ENCODE data around the gene MRPS5.

Gene MRPS5

GRCh38 chr2:95061601-95062183, 59.9 kb downstream of the MRPS5 start:
- TF ChIP-seq POLR2AphosphoS5 (IDR thresholded peaks at IDR 0.05; ENCODE audit: low read depth) (no peak), CTCF (IDR thresholded peaks at IDR 0.05; ENCODE audit: insufficient read depth, low read length) (no peak), SPI1 (IDR thresholded peaks at IDR 0.05; ENCODE audit: borderline replicate concordance, low read depth) (no peak), GABPA (IDR thresholded peaks at IDR 0.05; ENCODE audit: low read depth) (no peak), REST (IDR thresholded peaks at IDR 0.05; ENCODE audit: insufficient replicate concordance, low read depth) (no peak)
- no peak overlapping the region for H3K27ac ChIP-seq (replicated peaks)
- H3K4me3 ChIP-seq (replicated peaks; ENCODE audit: insufficient read depth, low read length), result no peak overlapping the region
- no peaks in the 10 kb centered on the region for H3K27me3 ChIP-seq (ENCODE audit: insufficient read depth, poor library complexity, severe bottlenecking)
- no peak for DNase-seq (ENCODE audit: low read depth in 1 of 2, low spot score in 1 of 2)

GRCh38 chr2:95061119-95061512, 60.5 kb downstream of the MRPS5 start:
- TF ChIP-seq GABPA (IDR thresholded peaks at IDR 0.05; ENCODE audit: low read depth) (no peak), REST (IDR thresholded peaks at IDR 0.05; ENCODE audit: insufficient replicate concordance, low read depth) (no peak), POLR2AphosphoS5 (IDR thresholded peaks at IDR 0.05; ENCODE audit: low read depth) (no peak), CTCF (IDR thresholded peaks at IDR 0.05; ENCODE audit: insufficient read depth, low read length) (no peak), SPI1 (IDR thresholded peaks at IDR 0.05; ENCODE audit: borderline replicate concordance, low read depth) (no peak)
- no peak overlapping the region for H3K27ac ChIP-seq (replicated peaks)
- H3K27me3 ChIP-seq (ENCODE audit: insufficient read depth, poor library complexity, severe bottlenecking), result no peaks in the 10 kb centered on the region
- H3K4me3 ChIP-seq (replicated peaks; ENCODE audit: insufficient read depth, low read length), result no peak overlapping the region
- no peak for DNase-seq (ENCODE audit: low read depth in 1 of 2, low spot score in 1 of 2)

- no peaks in the 10 kb centered on the region for H3K27me3 ChIP-seq (ENCODE audit: insufficient read depth, poor library complexity, severe bottlenecking)
Measured at GRCh38 chr2:95060446-95061118, 61.0 kb downstream of the MRPS5 start.

More at GRCh38 chr2:95060446-95061118, 61.0 kb downstream of the MRPS5 start:
- Histone ChIP-seq H3K27ac (replicated peaks) (no peak overlapping the region), H3K4me3 (replicated peaks; ENCODE audit: insufficient read depth, low read length) (no peak overlapping the region)
- no peak for DNase-seq (ENCODE audit: low read depth in 1 of 2, low spot score in 1 of 2)
- no peak for TF ChIP-seq CTCF (IDR thresholded peaks at IDR 0.05; ENCODE audit: insufficient read depth, low read length)
- TF ChIP-seq GABPA (IDR thresholded peaks at IDR 0.05; ENCODE audit: low read depth), result no peak
- no peak for TF ChIP-seq POLR2AphosphoS5 (IDR thresholded peaks at IDR 0.05; ENCODE audit: low read depth)
- no peak for TF ChIP-seq REST (IDR thresholded peaks at IDR 0.05; ENCODE audit: insufficient replicate concordance, low read depth)
- no peak for TF ChIP-seq SPI1 (IDR thresholded peaks at IDR 0.05; ENCODE audit: borderline replicate concordance, low read depth)

Measured in HL-60 (cell line).